SH-SY5Y (cell line): ENCODE results near the gene NPPC.

Experiments
- GATA2 ChIP-seq: IDR thresholded peaks from 2 replicates; pipeline ENCODE4 v1.6.1; 2011; ENCODE audit warnings: mild to moderate bottlenecking, low read depth, low read length
- GATA3 ChIP-seq: IDR thresholded peaks from 2 replicates; pipeline ENCODE4 v1.6.1; 2011; ENCODE audit warnings: low read depth, mild to moderate bottlenecking, low read length, moderate library complexity

NPPC gene

GRCh38 chr2:231928901-231929725 is 2.9 kb upstream of the NPPC start:
- no peak for TF ChIP-seq GATA2
- no peak for TF ChIP-seq GATA3

DNA sequence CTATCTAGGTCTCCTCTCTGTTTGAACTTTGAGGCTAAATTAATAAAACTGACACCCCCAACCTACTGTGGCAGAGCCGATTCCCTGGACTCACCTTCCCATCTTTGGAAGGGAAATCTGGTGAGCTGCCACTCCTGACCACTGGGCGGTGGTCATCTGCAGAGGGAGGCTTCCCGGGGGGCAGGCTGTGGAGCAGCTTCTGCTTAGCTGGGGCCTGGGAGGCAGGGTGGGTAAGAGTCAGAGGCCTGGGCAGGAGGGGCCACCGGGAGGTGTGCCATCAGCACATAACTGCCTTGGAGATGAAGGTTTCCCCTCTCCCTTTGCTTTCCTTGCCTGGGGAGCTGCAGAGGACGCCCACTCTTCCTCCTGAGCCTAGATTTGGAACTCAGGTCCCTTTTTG is 2.3 kb upstream of the NPPC start:
- TF ChIP-seq GATA3, result no peak
- TF ChIP-seq GATA2, result no peak

GRCh38 chr2:231927566-231927890 is 1.3 kb upstream of the NPPC start:
- TF ChIP-seq GATA2 (no peak), GATA3 (no peak)

GRCh38 chr2:231926761-231927565 is 767 bp upstream of the NPPC start:
- TF ChIP-seq GATA2 (no peak), GATA3 (no peak)

DNA sequence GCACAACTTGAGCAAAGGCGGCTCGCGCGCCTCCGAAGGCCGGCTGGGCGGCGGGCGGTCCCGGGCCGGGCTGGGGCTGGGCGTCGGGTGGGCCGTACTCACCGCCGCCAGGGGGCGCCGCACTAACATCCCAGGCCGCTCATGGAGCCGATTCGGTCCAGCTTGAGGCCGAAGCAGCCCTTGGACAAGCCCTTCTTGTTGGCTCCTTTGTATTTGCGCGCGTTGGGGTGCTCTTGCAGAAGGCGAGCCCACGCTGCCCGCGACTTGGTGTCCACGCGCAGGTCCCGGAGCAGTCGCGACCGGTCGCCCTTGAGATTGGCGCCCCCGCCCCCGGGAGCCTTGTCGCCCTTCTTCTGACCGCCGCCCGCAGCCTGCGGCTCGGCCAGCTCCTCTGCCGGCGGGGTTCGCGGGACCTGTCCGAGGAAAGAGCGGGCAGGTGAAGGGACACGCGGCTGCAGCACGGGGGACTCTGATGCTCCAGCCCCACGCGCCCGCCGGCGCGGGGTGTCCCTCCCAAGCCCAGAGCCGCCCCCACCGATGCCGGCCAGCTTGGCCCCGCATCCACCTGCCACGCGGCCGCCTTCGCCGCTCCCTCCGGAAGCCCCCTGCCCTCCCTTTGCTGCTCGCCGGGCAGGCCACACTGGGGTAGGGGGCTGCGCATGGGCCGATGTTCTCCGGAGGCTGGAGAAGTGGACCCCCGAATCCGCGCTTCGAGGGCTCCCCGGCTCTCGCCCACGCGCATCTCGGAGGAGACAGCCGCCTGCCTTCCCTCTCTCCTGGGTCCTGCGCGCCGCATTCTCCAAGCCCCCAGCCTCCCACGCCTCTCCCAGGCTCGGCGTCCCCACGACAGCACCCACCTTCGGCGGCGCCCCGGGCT is 655 bp downstream of the NPPC start:
- TF ChIP-seq GATA2, result no peak
- TF ChIP-seq GATA3, result no peak

- no peak for TF ChIP-seq GATA2
- TF ChIP-seq GATA3, result no peak
Observed at GRCh38 chr2:231924889-231925275, 1.3 kb downstream of the NPPC start.

- TF ChIP-seq GATA3, result no peak
Observed at GRCh38 chr2:231923951-231924888, 2.0 kb downstream of the NPPC start.

GRCh38 chr2:231923010-231923344 is 3.2 kb downstream of the NPPC start:
- TF ChIP-seq GATA3 (no peak), GATA2 (no peak)

GRCh38 chr2:231922311-231923009 is 3.7 kb downstream of the NPPC start:
- TF ChIP-seq GATA3 (no peak), GATA2 (no peak)

GRCh38 chr2:231920795-231921194 is 5.4 kb downstream of the NPPC start:
- no peak for TF ChIP-seq GATA2
- TF ChIP-seq GATA3, result no peak

DNA sequence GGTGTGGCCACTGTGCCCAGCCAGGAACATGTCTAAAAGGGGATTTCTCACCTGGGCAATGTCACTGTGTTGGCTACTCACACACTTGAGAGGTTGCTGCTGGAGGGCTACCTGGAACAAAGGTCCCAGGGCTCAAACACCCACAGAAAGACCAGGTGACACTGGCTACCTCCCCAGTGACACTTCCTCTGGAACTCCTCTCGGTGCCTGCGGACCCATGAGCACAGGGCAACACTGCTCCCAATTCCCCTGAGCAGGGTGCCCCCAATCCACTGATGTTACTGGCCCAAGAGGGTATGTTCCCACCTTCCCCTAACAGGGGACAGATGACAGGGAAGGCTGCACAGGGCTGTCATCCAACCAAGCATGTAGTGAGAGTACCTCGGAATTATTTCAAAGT is 5.8 kb downstream of the NPPC start:
- no peak for TF ChIP-seq GATA3
- no peak for TF ChIP-seq GATA2

DNA sequence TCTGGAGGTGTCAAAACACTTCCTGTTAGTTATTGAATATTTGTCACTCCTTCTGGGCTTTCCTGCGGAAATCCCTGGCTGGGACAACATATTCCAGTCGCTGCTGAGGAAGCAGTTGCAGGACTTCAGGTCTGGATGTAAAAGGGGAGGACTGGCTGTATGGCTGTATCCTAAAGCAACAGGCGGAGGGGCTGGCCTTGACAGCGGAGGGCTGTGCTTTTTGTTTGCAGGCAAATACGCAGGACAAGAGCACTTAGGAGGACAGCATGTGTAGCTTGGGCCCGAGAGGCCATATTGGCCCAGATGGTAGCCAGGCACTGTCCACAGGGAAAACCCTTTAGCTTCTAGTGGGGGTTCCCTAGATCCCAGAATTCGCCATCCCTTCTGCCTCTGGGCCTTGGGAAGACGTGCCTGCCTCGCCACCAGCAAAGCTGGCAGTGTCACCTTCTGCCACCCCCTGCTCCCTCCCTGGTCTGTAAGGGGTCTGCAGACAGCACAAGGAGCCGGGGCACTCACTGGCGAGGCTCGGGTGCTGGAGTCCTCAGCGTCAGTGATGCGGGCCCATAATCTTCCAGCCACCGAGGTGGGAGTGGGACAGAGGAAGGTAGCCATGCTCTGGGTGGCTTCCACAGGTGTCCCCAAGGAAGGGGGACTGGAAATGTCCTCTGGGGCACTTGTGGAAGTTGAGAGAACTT is 6.7 kb downstream of the NPPC start:
- no peak for TF ChIP-seq GATA3
- no peak for TF ChIP-seq GATA2
